GM12872 (cell line): ENCODE measurements around the gene C9orf78.

Experiments used
- TF ChIP-seq, protein P1 (sequence below): IDR thresholded peaks from 3 replicates; pipeline ENCODE4 v1.5.1; 2011; ENCODE audit warnings: low read depth, mild to moderate bottlenecking, low read length, moderate library complexity; ENCODE audit not compliant: insufficient read depth

The C9orf78 gene

DNA sequence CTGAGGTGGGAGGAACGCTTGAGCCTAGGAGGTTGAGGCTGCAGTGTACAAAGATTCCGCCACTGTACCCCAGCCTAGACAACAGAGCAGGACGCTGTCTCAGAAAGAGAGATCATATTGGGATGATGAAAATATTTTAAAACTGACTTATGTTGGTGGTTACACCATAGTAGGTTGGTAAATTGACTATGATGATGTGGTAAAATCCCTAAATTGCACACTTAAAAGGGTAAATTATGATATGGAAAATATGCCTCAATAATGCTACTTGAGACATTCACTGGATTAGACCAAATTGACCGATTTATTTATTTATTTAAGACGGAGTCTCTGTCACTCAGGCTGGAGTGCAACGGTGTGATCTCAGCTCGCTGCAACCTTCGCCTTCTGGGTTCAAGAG lies 53.9 kb downstream of the C9orf78 start:
- TF ChIP-seq, protein P1, sequence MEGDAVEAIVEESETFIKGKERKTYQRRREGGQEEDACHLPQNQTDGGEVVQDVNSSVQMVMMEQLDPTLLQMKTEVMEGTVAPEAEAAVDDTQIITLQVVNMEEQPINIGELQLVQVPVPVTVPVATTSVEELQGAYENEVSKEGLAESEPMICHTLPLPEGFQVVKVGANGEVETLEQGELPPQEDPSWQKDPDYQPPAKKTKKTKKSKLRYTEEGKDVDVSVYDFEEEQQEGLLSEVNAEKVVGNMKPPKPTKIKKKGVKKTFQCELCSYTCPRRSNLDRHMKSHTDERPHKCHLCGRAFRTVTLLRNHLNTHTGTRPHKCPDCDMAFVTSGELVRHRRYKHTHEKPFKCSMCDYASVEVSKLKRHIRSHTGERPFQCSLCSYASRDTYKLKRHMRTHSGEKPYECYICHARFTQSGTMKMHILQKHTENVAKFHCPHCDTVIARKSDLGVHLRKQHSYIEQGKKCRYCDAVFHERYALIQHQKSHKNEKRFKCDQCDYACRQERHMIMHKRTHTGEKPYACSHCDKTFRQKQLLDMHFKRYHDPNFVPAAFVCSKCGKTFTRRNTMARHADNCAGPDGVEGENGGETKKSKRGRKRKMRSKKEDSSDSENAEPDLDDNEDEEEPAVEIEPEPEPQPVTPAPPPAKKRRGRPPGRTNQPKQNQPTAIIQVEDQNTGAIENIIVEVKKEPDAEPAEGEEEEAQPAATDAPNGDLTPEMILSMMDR = no peak

GRCh38 chr9:129779560-129780190 lies 55.4 kb downstream of the C9orf78 start:
- TF ChIP-seq, protein P1 = no peak

- TF ChIP-seq, protein P1 = no peak
These were observed 56.6 kb downstream of the C9orf78 start for GRCh38 chr9:129778469-129778868.

DNA sequence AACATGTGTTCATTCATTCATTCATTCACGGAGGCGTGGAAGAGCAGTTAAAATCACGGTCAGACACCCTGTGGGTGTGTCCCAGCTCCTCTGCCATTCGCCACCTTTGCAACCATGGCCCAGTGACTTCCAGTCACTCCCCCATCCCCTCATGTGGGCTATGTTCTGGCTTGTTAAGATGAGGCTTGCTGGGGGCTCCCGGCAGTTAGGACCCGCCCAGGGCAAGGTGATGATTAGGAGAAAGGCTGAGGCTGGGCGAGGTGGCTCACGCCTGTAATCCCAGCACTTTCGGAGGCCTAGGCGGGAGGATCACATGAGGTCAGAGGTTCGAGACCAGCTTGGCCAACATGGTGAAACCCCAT lies 57.3 kb downstream of the C9orf78 start:
- TF ChIP-seq, protein P1 = no peak
